ENCODE results near the gene TAS1R1.

Gene TAS1R1

GRCh38 chr1:6554907-6555778 lies at the start of gene TAS1R1:
TAS1R1 (plus strand) TSS chr1:6555307; CDS start chr1:6555374, 67 bp downstream.
- DNase-seq = no peak

GRCh38 chr1:6505367-6506209 lies 49.5 kb upstream of the TAS1R1 start:
- no peak for DNase-seq

- no peak for DNase-seq
Measured at GRCh38 chr1:6506210-6507036, 48.7 kb upstream of the TAS1R1 start.

GRCh38 chr1:6507037-6507428 lies 48.1 kb upstream of the TAS1R1 start:
- DNase-seq = no peak

- no peak for DNase-seq
Measured at GRCh38 chr1:6507461-6507911, 47.6 kb upstream of the TAS1R1 start.

GRCh38 chr1:6508154-6508815 lies 46.8 kb upstream of the TAS1R1 start:
- DNase-seq = no peak

- no peak for DNase-seq
Measured at GRCh38 chr1:6508816-6509189, 46.3 kb upstream of the TAS1R1 start.

GRCh38 chr1:6509220-6509918 lies 45.7 kb upstream of the TAS1R1 start:
- DNase-seq = no peak

- no peak for DNase-seq
Measured at GRCh38 chr1:6509919-6510291, 45.2 kb upstream of the TAS1R1 start.

GRCh38 chr1:6510493-6510892 lies 44.6 kb upstream of the TAS1R1 start:
- no peak for DNase-seq

- no peak for DNase-seq
Measured at GRCh38 chr1:6511056-6511455, 44.1 kb upstream of the TAS1R1 start.

GRCh38 chr1:6511561-6512244 lies 43.4 kb upstream of the TAS1R1 start:
- DNase-seq = no peak

GRCh38 chr1:6512245-6512907 lies 42.7 kb upstream of the TAS1R1 start:
- no peak for DNase-seq

- peak; percentile 25 for DNase-seq
Measured at GRCh38 chr1:6512908-6513280, 42.2 kb upstream of the TAS1R1 start.

- peak; percentile 25 for DNase-seq
Measured at GRCh38 chr1:6513320-6513801, 41.7 kb upstream of the TAS1R1 start.

GRCh38 chr1:6515771-6516170 lies 39.3 kb upstream of the TAS1R1 start:
- no peak for DNase-seq

GRCh38 chr1:6517435-6517851 lies 37.7 kb upstream of the TAS1R1 start:
- peak; percentile 24 for DNase-seq

GRCh38 chr1:6519491-6519934 lies 35.6 kb upstream of the TAS1R1 start:
- DNase-seq = no peak

GRCh38 chr1:6519935-6520671 lies 35.0 kb upstream of the TAS1R1 start:
- peak; percentile 30 for DNase-seq

- no peak for DNase-seq
Measured at GRCh38 chr1:6521536-6521935, 33.6 kb upstream of the TAS1R1 start.

Data from NCI-H82 (cell line).